HEK293T (cell line): ENCODE measurements around the gene SUSD5.
A peak's percentile ranks its signal among the peaks of the same experiment; 100 is the strongest.

Experiments used
- CTCF ChIA-PET: fragments of 350-600 bp; formaldehyde crosslinking; extraction: SDS; loops from one replicate; lab custom pipeline; 2021; ENCODE audit warnings: antibody characterized with exemption, inconsistent platforms; lab: Yijun Ruan, JAX
- POLR2A ChIA-PET: fragments of 350-600 bp; formaldehyde crosslinking; extraction: SDS; loops from one replicate; lab custom pipeline; 2020; ENCODE audit warnings: antibody characterized with exemption, inconsistent platforms; lab: Yijun Ruan, JAX
- DNase-seq: peaks from one replicate; pipeline ENCODE4 v3.0.0; 2012; ENCODE audit warnings: mixed read lengths; ENCODE audit errors: extremely low spot score
- ARNT ChIP-seq: fragments of 450-650 bp; IDR thresholded peaks from 2 replicates; pipeline ENCODE4 v1.6.1; 2017; ENCODE audit warnings: mild to moderate bottlenecking
- BHLHE40 ChIP-seq: fragments of 450-650 bp; IDR thresholded peaks from 2 replicates; pipeline ENCODE4 v1.6.1; 2016; ENCODE audit warnings: mild to moderate bottlenecking, moderate library complexity, borderline replicate concordance
- CTBP1 ChIP-seq: fragments of 450-650 bp; IDR thresholded peaks from 2 replicates; pipeline ENCODE4 v1.6.1; 2016; ENCODE audit warnings: borderline replicate concordance
- ELF4 ChIP-seq: fragments of 450-650 bp; IDR thresholded peaks from 2 replicates; pipeline ENCODE4 v1.6.1; 2017; ENCODE audit warnings: antibody characterized with exemption
- FOXA1 ChIP-seq: fragments of 450-650 bp; IDR thresholded peaks from 2 replicates; pipeline ENCODE4 v1.6.1; 2016; ENCODE audit warnings: mild to moderate bottlenecking
- FOXK2 ChIP-seq: fragments of 450-650 bp; IDR thresholded peaks from 2 replicates; pipeline ENCODE4 v1.6.1; 2016; ENCODE audit warnings: mild to moderate bottlenecking
- FOXM1 ChIP-seq: fragments of 450-650 bp; IDR thresholded peaks from 2 replicates; pipeline ENCODE4 v1.6.1; 2017; ENCODE audit warnings: mild to moderate bottlenecking, borderline replicate concordance
- HDGF ChIP-seq: fragments of 450-650 bp; IDR thresholded peaks from 2 replicates; pipeline ENCODE4 v1.6.1; 2017; ENCODE audit warnings: antibody characterized with exemption, borderline replicate concordance
- L3MBTL2 ChIP-seq: fragments of 450-650 bp; conservative IDR thresholded peaks from 2 replicates; pipeline ENCODE4 v1.6.1; 2016; ENCODE audit warnings: mild to moderate bottlenecking
- LEF1 ChIP-seq: fragments of 450-650 bp; IDR thresholded peaks from 2 replicates; pipeline ENCODE4 v1.6.1; 2017; ENCODE audit warnings: mild to moderate bottlenecking, borderline replicate concordance
- NFRKB ChIP-seq: fragments of 450-650 bp; IDR thresholded peaks from 2 replicates; pipeline ENCODE4 v1.6.1; 2016; ENCODE audit warnings: mild to moderate bottlenecking, moderate library complexity
- PKNOX1 ChIP-seq: fragments of 450-650 bp; IDR thresholded peaks from 2 replicates; pipeline ENCODE4 v1.6.1; 2016
- SP1 ChIP-seq: fragments of 450-650 bp; IDR thresholded peaks from 2 replicates; pipeline ENCODE4 v1.6.1; 2017
- SUZ12 ChIP-seq: fragments of 450-650 bp; IDR thresholded peaks from 2 replicates; pipeline ENCODE4 v1.6.1; 2016; ENCODE audit warnings: mild to moderate bottlenecking
- TARDBP ChIP-seq: fragments of 450-650 bp; IDR thresholded peaks from 2 replicates; pipeline ENCODE4 v1.6.1; 2016
- ZNF384 ChIP-seq: fragments of 450-650 bp; IDR thresholded peaks from 2 replicates; pipeline ENCODE4 v1.6.1; 2016

The SUSD5 gene

GRCh38 chr3:33137691-33138090, 80.9 kb downstream of the SUSD5 start:
- POLR2A ChIA-PET = no interaction called here
- DNase-seq = no peak
- TF ChIP-seq NFRKB = no peak
- no peak for TF ChIP-seq PKNOX1
- TF ChIP-seq TARDBP = no peak
- no peak for TF ChIP-seq SP1
- no peak for TF ChIP-seq FOXA1
- no peak for TF ChIP-seq ZNF384
- TF ChIP-seq BHLHE40 = no peak
- no peak for TF ChIP-seq FOXM1
- TF ChIP-seq ARNT = no peak
- TF ChIP-seq ELF4 = no peak
- no peak for TF ChIP-seq CTBP1
- TF ChIP-seq LEF1 = no peak
- no peak for TF ChIP-seq FOXK2
- no peak for TF ChIP-seq SUZ12
- no peak for TF ChIP-seq L3MBTL2
- CTCF ChIA-PET = interaction anchor here (1.5 kb wide), 1 partner anchor 235 kb away, joined by 7 read pairs; no protein-coding TSS in a partner anchor

GRCh38 chr3:33134026-33134625, 84.5 kb downstream of the SUSD5 start:
- CTCF ChIA-PET = no interaction called here
- no peak for DNase-seq

GRCh38 chr3:33132019-33132360, 86.6 kb downstream of the SUSD5 start:
- DNase-seq = no peak
- ChIA-PET CTCF (interaction anchor here (0.9 to 3.0 kb wide), 11 partner anchors 9 to 655 kb away, joined by 3 to 62 read pairs (median 4); no protein-coding TSS in a partner anchor), POLR2A (interaction anchor here (1.2 to 2.5 kb wide), 2 partner anchors 241 to 655 kb away, joined by 3 to 9 read pairs; no protein-coding TSS in a partner anchor)
- no peak for TF ChIP-seq PKNOX1
- TF ChIP-seq FOXM1 = no peak
- TF ChIP-seq FOXK2 = no peak
- TF ChIP-seq CTBP1 = no peak
- no peak for TF ChIP-seq ARNT
- TF ChIP-seq LEF1 = no peak
- no peak for TF ChIP-seq ELF4
- TF ChIP-seq ZNF384 = no peak
- no peak for TF ChIP-seq FOXA1

More at GRCh38 chr3:33134026-33134625, 84.5 kb downstream of the SUSD5 start:
- POLR2A ChIA-PET = no interaction called here
- TF ChIP-seq ARNT = no peak
- no peak for TF ChIP-seq SP1
- TF ChIP-seq PKNOX1 = no peak
- TF ChIP-seq BHLHE40 = no peak
- TF ChIP-seq SUZ12 = no peak
- TF ChIP-seq CTBP1 = no peak
- TF ChIP-seq LEF1 = no peak
- TF ChIP-seq FOXK2 = no peak
- TF ChIP-seq ELF4 = no peak
- TF ChIP-seq ZNF384 = no peak
- no peak for TF ChIP-seq FOXA1
- no peak for TF ChIP-seq NFRKB
- no peak for TF ChIP-seq HDGF
- no peak for TF ChIP-seq FOXM1
- TF ChIP-seq TARDBP = no peak
- TF ChIP-seq L3MBTL2 = no peak

- ChIA-PET CTCF (interaction anchor here (0.5 to 3.0 kb wide), 15 partner anchors 9 to 758 kb away, joined by 3 to 62 read pairs (median 4); no protein-coding TSS in a partner anchor), POLR2A (interaction anchor here (1.2 to 2.5 kb wide), 2 partner anchors 242 to 655 kb away, joined by 3 to 9 read pairs; no protein-coding TSS in a partner anchor)
- DNase-seq = peak; percentile 78
- TF ChIP-seq SP1 (no peak), NFRKB (no peak), PKNOX1 (no peak), BHLHE40 (no peak), HDGF (no peak), ELF4 (no peak), L3MBTL2 (no peak), FOXK2 (no peak), ZNF384 (no peak), FOXM1 (no peak), SUZ12 (no peak), TARDBP (no peak), CTBP1 (no peak), LEF1 (no peak), FOXA1 (no peak), ARNT (no peak)
Observed at GRCh38 chr3:33131331-33132018, 87.1 kb downstream of the SUSD5 start.

GRCh38 chr3:33130144-33130543, 88.5 kb downstream of the SUSD5 start:
- ChIA-PET POLR2A (no interaction called here), CTCF (interaction anchor here (1.9 to 3.0 kb wide), 2 partner anchors 10 to 243 kb away, joined by 10 to 62 read pairs; no protein-coding TSS in a partner anchor)
- DNase-seq = no peak
- TF ChIP-seq CTBP1 = no peak
- TF ChIP-seq SUZ12 = no peak
- TF ChIP-seq FOXM1 = no peak
- no peak for TF ChIP-seq PKNOX1
- no peak for TF ChIP-seq SP1
- TF ChIP-seq L3MBTL2 = no peak
- TF ChIP-seq HDGF = no peak
- TF ChIP-seq TARDBP = no peak
- TF ChIP-seq BHLHE40 = no peak
- TF ChIP-seq FOXK2 = no peak
- TF ChIP-seq ELF4 = no peak
- TF ChIP-seq NFRKB = no peak
- no peak for TF ChIP-seq ARNT
- no peak for TF ChIP-seq ZNF384
- TF ChIP-seq LEF1 = no peak
